ENCODE measurements around the gene SIRT6.

- TF ChIP-seq MYB (IDR thresholded peaks at IDR 0.05; ENCODE audit: borderline replicate concordance, low read depth, low read length) (no peak), EZH2 (IDR thresholded peaks at IDR 0.05; ENCODE audit: borderline replicate concordance, control insufficient read depth, low read depth, low read length) (no peak), CTCF (IDR thresholded peaks at IDR 0.05 in 2 of 3, conservative IDR thresholded peaks at IDR 0.05 in 1 of 3; ENCODE audit: control insufficient read depth in 2 of 3, extremely low read depth in 1 of 3, insufficient read depth in 1 of 3, low read depth in 3 of 3, low read length in 3 of 3) (no peak), RAD21 (IDR thresholded peaks at IDR 0.05; ENCODE audit: insufficient read depth, low read depth, low read length) (no peak), POLR2AphosphoS5 (IDR thresholded peaks at IDR 0.05; ENCODE audit: low read length) (no peak), YY1 (IDR thresholded peaks at IDR 0.05; ENCODE audit: low read depth, low read length) (no peak), HCFC1 (IDR thresholded peaks at IDR 0.05; ENCODE audit: low read length) (no peak), RAD51 (IDR thresholded peaks at IDR 0.05) (no peak), SP1 (IDR thresholded peaks at IDR 0.05; ENCODE audit: low read depth, low read length) (no peak), EP300 (IDR thresholded peaks at IDR 0.05; ENCODE audit: borderline replicate concordance in 1 of 2, control insufficient read depth in 1 of 2, low read depth in 2 of 2, low read length in 2 of 2) (no peak)
These were observed 57.7 kb downstream of the SIRT6 start for GRCh38 chr19:4124638-4125037.
